PC-9 (cell line): ENCODE data around the gene CLNK.

Experiments
- EZH2 ChIP-seq: fragments of 200-600 bp; sonication (generic); IDR thresholded peaks from 2 replicates; pipeline ENCODE4 v1.8.0; 2017; ENCODE audit warnings: antibody characterized with exemption, low read depth
- TF ChIP-seq, protein P1 (sequence below): fragments of 200-600 bp; sonication (generic); conservative IDR thresholded peaks from 2 replicates; pipeline ENCODE4 v1.6.1; 2017; ENCODE audit warnings: mixed run types, antibody characterized with exemption, mild to moderate bottlenecking, moderate library complexity

DNA sequence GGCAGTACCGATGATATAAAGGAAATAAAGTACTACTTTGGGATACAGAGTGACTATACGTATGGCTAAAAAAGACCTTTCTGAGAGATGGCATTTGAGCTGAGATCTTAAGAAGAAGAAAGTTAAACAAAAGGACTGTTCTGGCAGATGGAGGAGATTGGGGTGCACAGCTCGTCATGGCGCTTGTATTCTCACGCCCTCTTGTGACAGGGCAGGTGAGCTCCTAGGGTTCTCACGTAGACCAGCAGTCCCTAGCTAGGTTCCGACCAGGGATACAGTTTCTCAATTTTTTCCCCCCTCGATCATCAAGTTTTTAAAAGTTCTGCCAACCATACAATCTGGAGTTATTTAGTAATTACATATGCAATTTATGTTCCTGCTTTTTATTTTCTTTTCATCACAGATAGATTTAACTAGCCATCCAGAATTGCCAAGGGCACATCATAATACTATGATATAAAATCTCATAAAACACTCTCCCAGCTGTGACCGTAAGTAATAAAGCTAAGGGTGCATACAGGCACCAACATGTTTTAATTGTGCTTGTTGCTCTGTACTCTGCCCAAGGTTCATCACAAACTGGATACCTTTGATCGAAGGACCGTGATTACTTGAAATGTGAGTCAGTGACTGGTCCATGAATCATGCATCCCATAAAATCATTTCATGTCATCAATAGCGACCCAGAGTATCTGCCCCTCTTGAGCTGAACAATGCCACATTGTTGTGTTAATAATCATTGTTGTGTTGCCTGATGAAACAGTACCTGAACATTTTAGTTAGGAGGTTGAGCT, 157.9 kb downstream of the CLNK start:
- TF ChIP-seq, protein P1, sequence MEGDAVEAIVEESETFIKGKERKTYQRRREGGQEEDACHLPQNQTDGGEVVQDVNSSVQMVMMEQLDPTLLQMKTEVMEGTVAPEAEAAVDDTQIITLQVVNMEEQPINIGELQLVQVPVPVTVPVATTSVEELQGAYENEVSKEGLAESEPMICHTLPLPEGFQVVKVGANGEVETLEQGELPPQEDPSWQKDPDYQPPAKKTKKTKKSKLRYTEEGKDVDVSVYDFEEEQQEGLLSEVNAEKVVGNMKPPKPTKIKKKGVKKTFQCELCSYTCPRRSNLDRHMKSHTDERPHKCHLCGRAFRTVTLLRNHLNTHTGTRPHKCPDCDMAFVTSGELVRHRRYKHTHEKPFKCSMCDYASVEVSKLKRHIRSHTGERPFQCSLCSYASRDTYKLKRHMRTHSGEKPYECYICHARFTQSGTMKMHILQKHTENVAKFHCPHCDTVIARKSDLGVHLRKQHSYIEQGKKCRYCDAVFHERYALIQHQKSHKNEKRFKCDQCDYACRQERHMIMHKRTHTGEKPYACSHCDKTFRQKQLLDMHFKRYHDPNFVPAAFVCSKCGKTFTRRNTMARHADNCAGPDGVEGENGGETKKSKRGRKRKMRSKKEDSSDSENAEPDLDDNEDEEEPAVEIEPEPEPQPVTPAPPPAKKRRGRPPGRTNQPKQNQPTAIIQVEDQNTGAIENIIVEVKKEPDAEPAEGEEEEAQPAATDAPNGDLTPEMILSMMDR = no peak
- TF ChIP-seq EZH2 = no peak
